PC-9 (cell line): ENCODE data around the gene NMT2.

ENCODE experiments used
- EZH2 ChIP-seq: fragments of 200-600 bp; sonication (generic); IDR thresholded peaks from 2 replicates; pipeline ENCODE4 v1.8.0; 2017; ENCODE audit warnings: antibody characterized with exemption, low read depth
- TF ChIP-seq, protein P1 (sequence below): fragments of 200-600 bp; sonication (generic); conservative IDR thresholded peaks from 2 replicates; pipeline ENCODE4 v1.6.1; 2017; ENCODE audit warnings: mixed run types, antibody characterized with exemption, mild to moderate bottlenecking, moderate library complexity

DNA sequence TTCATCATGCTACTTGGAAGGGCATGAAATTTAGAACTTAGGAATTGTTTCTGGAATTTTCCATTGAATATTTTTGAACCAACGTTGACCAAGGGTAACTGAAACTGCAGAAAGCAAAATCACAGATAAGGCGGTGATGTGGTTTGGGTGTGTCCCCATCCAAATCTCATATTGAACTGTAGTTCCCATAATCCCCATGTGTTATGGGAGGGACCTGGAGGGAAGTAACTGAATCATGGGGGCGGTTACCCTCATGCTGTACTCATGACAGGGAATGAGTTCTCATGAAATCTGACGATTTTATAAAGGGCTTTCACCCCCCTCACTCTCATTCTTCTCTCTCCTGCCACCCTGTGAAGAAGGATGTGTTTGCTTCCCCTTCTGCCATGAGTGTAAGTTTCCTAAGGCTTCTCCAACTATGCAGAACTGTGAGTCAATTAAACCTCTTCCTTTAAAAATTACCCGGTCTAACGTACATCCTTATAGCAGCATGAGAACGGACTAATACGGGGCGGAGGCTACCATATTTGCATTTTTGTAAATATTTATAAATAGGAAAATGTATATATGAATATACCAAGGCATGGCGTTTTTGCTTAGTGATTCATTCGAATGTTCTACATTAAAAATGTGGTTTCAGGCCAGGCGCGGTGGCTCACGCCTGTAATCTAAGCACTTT, 12.4 kb downstream of the NMT2 start:
- TF ChIP-seq, protein P1, sequence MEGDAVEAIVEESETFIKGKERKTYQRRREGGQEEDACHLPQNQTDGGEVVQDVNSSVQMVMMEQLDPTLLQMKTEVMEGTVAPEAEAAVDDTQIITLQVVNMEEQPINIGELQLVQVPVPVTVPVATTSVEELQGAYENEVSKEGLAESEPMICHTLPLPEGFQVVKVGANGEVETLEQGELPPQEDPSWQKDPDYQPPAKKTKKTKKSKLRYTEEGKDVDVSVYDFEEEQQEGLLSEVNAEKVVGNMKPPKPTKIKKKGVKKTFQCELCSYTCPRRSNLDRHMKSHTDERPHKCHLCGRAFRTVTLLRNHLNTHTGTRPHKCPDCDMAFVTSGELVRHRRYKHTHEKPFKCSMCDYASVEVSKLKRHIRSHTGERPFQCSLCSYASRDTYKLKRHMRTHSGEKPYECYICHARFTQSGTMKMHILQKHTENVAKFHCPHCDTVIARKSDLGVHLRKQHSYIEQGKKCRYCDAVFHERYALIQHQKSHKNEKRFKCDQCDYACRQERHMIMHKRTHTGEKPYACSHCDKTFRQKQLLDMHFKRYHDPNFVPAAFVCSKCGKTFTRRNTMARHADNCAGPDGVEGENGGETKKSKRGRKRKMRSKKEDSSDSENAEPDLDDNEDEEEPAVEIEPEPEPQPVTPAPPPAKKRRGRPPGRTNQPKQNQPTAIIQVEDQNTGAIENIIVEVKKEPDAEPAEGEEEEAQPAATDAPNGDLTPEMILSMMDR: no peak
- no peak for TF ChIP-seq EZH2
